GM13976 (cell line): Measurements from ENCODE around the gene ZC3H18.

Source experiments
- DNase-seq: peaks from one replicate; pipeline ENCODE4 v3.0.0; 2012; ENCODE audit warnings: low spot score
- in situ Hi-C: fragments of 300-500 bp; cut with MboI; formaldehyde crosslinking; loops from one replicate; pipeline ENCODE4 v1.12.0; 2022; ENCODE audit warnings: low sequenced_read_pairs, mixed read lengths, inconsistent platforms; ENCODE audit not compliant: unreplicated experiment
- TF ChIP-seq, protein P1 (sequence below): IDR thresholded peaks from 2 replicates; pipeline ENCODE4 v1.5.1; 2012; ENCODE audit warnings: borderline replicate concordance, mild to moderate bottlenecking; ENCODE audit not compliant: insufficient read depth; ENCODE audit errors: extremely low read depth, missing control alignments, control extremely low read depth

Gene ZC3H18

DNA sequence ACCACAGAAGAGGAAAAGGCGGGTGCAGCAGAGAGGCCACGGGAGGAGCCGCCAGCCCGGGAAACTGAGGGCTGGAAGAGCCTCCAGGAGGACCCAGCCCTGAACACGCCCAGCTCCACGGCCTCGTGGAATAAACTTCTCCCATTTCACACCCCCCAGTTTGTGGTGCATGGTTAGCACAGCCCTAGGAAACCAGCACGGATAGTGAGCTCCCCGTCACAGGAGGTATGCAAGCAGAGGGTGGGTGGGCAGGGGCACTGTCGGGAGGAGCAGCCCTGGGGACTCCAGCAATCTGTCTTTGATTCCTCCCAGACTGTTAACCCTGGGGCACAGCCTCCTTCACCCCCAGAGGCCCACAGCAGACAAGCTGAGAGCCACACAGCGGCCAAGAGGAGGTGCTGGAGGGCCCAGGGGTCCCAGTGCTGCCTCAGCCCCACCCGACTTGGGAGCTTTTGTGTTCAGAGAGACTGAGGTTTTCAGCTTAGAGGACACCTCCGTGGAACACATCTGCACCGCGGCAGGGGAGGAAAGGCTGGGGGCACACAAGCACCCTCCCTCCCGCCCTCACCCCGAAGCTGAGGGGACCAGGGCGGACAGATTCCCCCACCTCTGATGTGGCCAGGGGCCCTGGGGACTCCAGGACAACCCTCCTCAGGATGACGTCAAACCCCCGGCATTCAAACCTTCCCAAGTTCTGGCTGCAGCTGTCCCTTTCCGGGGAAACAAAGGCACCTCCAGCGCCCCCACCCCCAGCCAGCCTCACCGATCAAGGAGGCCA, 66.5 kb downstream of the ZC3H18 start:
- TF ChIP-seq, protein P1, sequence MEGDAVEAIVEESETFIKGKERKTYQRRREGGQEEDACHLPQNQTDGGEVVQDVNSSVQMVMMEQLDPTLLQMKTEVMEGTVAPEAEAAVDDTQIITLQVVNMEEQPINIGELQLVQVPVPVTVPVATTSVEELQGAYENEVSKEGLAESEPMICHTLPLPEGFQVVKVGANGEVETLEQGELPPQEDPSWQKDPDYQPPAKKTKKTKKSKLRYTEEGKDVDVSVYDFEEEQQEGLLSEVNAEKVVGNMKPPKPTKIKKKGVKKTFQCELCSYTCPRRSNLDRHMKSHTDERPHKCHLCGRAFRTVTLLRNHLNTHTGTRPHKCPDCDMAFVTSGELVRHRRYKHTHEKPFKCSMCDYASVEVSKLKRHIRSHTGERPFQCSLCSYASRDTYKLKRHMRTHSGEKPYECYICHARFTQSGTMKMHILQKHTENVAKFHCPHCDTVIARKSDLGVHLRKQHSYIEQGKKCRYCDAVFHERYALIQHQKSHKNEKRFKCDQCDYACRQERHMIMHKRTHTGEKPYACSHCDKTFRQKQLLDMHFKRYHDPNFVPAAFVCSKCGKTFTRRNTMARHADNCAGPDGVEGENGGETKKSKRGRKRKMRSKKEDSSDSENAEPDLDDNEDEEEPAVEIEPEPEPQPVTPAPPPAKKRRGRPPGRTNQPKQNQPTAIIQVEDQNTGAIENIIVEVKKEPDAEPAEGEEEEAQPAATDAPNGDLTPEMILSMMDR, result no peak
- in situ Hi-C loops, result no loop called here
- no peak for DNase-seq

DNA sequence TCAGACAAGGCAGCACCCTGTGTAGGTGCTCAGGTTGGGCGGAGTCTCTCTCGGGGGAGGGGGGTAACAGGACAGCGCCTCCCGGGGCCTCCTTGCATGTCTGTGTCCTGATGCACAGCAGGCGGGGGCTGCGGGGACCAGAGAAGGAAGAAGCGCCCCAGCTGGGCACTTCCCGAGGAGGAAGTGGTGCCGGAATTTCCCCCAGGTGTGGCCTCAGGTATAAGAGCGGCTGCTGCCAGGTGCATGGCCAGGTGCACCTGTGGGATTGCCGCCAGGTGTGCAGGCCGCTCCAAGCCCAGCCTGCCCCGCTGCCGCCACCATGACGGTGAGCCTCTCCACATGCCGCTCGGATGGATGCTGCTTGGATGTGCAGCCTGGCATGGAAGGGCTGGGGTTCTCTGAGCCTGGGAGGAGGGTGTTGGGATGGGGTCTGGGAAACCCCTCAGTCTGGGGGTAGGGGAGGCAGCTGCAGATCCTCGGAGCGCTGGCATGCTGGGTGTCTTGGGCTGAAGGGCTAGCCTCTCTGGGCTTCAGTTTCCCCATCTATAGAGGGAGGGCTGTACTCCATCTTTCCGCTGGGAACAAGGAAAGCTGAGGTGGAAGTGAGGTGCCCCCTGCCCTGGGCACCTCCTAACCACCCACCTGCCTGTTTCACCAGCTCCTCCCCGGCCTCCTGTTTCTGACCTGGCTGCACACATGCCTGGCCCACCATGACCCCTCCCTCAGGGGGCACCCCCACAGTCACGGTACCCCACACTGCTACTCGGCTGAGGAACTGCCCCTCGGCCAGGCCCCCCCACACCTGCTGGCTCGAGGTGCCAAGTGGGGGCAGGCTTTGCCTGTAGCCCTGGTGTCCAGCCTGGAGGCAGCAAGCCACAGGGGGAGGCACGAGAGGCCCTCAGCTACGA, 68.4 kb downstream of the ZC3H18 start, which contains the start of gene IL17C:
Gene IL17C (plus strand): TSS at position 250 of the 908 bp plus-strand sequence. CDS start 70 bp downstream, at position 320.
- in situ Hi-C loops, result no loop called here
- TF ChIP-seq, protein P1, result no peak
- no peak for DNase-seq

DNA sequence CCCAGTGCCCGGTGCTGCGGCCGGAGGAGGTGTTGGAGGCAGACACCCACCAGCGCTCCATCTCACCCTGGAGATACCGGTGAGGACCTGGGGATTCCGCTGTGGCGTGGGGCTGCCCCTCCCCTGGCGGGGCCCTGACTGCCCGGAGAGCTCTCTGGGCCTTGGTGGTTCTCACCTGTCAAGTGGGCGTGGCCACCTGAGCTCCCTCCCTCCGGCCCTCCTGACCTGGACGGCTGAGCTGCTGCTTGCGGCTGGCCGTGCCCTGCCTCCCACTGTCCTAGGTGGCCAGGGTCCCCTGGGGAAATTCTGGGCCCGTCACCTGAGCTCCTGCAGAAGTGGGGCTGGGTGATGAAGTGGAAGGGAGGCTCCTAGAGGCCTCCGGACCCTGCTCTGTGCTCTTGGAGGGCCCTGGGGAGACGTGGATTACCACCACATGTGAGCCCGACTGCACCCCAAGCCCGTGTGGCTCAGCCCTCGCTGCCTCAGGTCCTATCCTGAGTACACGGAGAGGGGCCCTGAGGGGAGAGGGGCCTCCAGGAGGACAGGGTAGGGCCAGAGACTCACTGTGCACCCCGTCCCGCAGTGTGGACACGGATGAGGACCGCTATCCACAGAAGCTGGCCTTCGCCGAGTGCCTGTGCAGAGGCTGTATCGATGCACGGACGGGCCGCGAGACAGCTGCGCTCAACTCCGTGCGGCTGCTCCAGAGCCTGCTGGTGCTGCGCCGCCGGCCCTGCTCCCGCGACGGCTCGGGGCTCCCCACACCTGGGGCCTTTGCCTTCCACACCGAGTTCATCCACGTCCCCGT, 69.2 kb downstream of the ZC3H18 start:
- in situ Hi-C loops, result no loop called here
- peak; percentile 60 for DNase-seq
- TF ChIP-seq, protein P1, result no peak

DNA sequence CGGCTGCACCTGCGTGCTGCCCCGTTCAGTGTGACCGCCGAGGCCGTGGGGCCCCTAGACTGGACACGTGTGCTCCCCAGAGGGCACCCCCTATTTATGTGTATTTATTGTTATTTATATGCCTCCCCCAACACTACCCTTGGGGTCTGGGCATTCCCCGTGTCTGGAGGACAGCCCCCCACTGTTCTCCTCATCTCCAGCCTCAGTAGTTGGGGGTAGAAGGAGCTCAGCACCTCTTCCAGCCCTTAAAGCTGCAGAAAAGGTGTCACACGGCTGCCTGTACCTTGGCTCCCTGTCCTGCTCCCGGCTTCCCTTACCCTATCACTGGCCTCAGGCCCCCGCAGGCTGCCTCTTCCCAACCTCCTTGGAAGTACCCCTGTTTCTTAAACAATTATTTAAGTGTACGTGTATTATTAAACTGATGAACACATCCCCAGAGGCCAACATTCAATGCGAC, 69.9 kb downstream of the ZC3H18 start:
- TF ChIP-seq, protein P1, result no peak
- DNase-seq, result no peak
- in situ Hi-C loops, result no loop called here

DNA sequence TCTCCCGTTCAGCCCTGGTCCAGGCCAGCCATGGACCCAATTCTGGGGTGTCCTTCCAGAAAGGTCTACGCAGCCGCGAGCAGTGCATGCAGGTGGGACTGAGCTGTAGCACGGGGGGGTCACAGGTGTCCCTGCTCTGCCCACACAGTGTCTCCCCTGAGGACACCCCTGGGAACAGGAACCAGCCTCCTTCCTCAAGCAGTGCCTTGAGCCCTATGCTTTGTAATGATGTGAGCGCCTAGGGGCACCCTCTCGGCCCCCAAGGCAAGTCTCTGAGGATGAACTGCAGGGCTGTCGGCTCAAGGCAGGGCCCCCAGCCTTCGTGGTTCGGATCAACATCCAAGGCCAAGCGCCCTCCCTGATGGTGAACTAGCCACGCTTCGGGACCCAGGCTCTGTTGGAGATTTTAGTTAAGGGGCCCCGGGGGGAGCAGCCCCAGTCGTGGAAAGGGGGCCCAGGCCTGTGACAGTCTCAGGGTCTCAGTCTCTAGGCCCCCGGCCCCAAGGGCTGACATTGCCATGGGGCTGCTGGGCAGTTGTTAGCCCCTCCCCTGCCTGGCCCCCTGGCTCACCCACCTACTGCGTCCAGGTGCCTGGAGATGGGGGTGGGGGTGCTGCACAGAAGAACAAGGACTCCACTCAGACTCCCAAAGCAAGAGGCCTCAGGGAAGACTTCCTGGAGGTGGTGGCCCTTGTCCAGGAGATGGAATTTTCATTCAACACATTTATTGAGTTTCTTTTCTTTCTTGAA, 70.5 kb downstream of the ZC3H18 start:
- TF ChIP-seq, protein P1, result no peak
- DNase-seq, result no peak
- in situ Hi-C loops, result no loop called here
